HG03457 (cell line): Measurements from ENCODE around the gene MARF1.
"Not testable (repeated sequence)": the region's sequence is repeated elsewhere in the genome, so short reads cannot be mapped to it uniquely, and the experiment has no call there.

ENCODE experiments used
- ATAC-seq: cut with Tn5 transposase; IDR thresholded peaks from one replicate; pipeline ENCODE4 v1.9.1; 2021; ENCODE audit warnings: moderate number of reproducible peaks; ENCODE audit not compliant: unreplicated experiment

MARF1 gene

GRCh38 chr16:15652293-15653001, 9.5 kb upstream of the MARF1 start:
- ATAC-seq, result no peak

GRCh38 chr16:15650698-15651171, 7.8 kb upstream of the MARF1 start:
- ATAC-seq, result peak; percentile 28

GRCh38 chr16:15650019-15650697, 7.2 kb upstream of the MARF1 start, which contains the start of gene NDE1:
TSS of gene NDE1 (plus strand) at chr16:15650245. CDS start at chr16:15664779, 14,534 bp downstream.
- ATAC-seq, result peak; percentile 52

- no peak for ATAC-seq
These were observed 6.7 kb upstream of the MARF1 start for GRCh38 chr16:15649727-15650018.

- ATAC-seq, result not testable (repeated sequence)
These were observed 6.4 kb upstream of the MARF1 start for GRCh38 chr16:15649311-15649710.

GRCh38 chr16:15648135-15648730, 5.3 kb upstream of the MARF1 start:
- ATAC-seq, result no peak

GRCh38 chr16:15647294-15648014, 4.5 kb upstream of the MARF1 start:
- ATAC-seq, result no peak

GRCh38 chr16:15646557-15647293, 3.8 kb upstream of the MARF1 start:
- not testable (repeated sequence) for ATAC-seq

- ATAC-seq, result not testable (repeated sequence)
These were observed 2.1 kb upstream of the MARF1 start for GRCh38 chr16:15644962-15645465.

GRCh38 chr16:15644267-15644961, 1.5 kb upstream of the MARF1 start:
- ATAC-seq, result no peak

- ATAC-seq, result no peak
These were observed 944 bp upstream of the MARF1 start for GRCh38 chr16:15643946-15644250.

- peak; percentile 33 for ATAC-seq
These were observed 352 bp downstream of the MARF1 start for GRCh38 chr16:15642557-15643047.

GRCh38 chr16:15641753-15642556, 999 bp downstream of the MARF1 start:
- no peak for ATAC-seq

- no peak for ATAC-seq
These were observed 2.0 kb downstream of the MARF1 start for GRCh38 chr16:15640966-15641365.

- no peak for ATAC-seq
These were observed 3.8 kb downstream of the MARF1 start for GRCh38 chr16:15639061-15639568.

- no peak for ATAC-seq
These were observed 6.5 kb downstream of the MARF1 start for GRCh38 chr16:15636392-15636873.

- ATAC-seq, result no peak
These were observed 7.0 kb downstream of the MARF1 start for GRCh38 chr16:15635926-15636325.

- ATAC-seq, result no peak
These were observed 11.1 kb downstream of the MARF1 start for GRCh38 chr16:15631730-15632409.
